DMS 273 treated with DMSO at 0.1 percent for 48 hours (cell line): ENCODE measurements around the gene EPN1.
"Not testable (repeated sequence)": the region's sequence is repeated elsewhere in the genome, so short reads cannot be mapped to it uniquely, and the experiment has no call there.

ENCODE experiments used
- DNase-seq: peaks from one replicate; lab custom pipeline; 2025; lab: John Stamatoyannopoulos, UW

EPN1 gene

DNA sequence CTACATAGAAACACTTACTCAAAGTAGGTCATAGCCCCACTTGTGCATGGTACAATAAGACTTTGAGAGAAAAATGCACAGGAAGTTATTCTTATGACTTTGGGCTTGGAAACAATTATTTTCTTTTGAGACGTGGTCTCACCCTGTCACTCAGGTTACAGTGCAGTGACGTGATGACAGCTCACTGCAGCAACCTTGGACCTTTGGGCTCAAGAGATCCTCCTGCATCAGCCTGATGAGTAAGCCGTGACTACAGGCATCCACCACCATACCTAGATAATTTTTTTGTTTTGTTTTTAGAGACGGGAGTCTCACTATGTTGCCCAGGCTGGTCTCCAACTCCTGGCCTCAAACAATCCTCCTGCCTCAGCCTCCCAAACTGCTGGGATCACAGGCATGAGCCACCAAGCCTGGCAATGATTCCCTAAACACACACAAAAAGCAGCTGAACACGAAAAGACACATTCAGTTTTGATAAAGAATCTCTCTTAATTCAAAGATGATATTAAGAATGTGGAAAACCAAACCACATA is 45.3 kb downstream of the EPN1 start:
- DNase-seq: no peak

DNA sequence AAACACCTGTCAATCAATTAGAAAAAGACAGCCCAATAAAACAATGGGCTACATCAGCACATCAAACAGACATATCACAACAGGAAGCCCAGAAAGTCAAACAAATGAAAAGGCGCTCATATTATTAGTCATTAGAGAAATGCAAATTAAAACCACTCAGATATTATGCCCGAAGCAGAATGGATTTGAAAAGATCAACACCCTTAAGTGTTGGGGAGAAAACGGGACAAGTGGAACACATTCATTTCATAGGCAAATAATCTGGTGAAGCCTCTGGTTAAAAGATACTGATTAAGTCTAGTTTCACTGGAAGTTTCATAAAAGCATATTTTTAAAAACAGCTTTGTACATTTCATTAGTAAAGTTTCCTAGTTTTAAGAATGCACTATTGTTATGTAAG is 45.8 kb downstream of the EPN1 start:
- no peak for DNase-seq

DNA sequence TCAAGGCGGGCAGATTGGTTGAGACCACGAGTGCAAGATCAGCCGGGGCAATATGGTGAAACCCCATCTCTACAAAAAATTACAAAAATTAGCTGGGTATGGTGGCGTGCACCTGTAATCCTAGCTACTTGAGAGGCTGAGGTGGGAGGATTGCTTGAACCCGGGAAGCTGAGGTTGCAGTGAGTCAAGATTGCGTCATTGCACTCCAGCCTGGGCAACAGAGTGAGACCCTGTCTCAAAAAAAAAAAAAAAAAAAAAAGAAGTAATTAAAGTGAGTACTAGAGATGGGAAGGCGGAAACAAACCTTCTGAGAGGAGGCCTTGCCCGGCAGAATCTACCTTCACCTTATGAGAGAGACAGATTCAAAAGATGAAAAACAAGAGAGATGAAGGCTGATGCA is 48.5 kb downstream of the EPN1 start:
- DNase-seq: no peak

DNA sequence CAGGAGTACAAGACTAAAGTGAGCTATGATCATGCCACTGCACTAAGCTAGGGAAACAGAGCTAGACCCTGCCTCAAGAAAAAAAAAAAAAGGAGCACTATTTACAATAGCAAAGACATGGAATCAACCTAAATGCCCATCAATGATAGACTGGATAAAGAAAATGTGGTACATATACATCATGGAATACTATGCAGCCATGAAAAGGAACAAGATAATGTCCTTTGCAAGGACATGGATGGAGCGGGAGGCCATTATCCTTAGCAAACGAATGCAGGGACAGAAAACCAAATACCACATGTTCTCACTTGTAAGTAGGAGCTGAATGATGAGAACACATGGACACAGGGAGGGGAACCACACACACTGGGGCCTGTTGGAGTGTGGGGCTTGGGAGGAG is 55.4 kb downstream of the EPN1 start:
- DNase-seq: not testable (repeated sequence)

DNA sequence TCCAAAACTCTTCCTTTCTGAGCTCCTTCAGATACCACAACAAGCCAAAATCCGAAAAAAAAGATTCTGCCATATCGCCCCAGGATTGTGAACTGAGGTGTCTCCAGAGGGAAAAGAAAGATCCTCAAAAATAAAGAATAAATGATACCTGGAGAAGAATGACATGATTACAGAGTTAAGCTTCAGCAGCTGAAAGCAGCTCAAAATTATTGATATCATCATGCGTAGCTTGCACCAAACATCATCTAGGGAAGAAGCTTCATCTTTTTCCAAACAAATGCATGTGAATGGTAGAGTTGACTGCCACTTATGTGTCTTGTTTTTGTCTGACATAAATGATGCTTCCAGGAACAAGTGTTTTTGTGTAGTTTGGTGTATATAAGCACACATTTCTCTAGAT is 63.3 kb downstream of the EPN1 start, which contains the start of gene NLRP9:
Gene NLRP9 (minus strand): TSS at position 101 of the 400 bp plus-strand sequence. CDS start 28 bp downstream, at position 73.
- DNase-seq: no peak

DNA sequence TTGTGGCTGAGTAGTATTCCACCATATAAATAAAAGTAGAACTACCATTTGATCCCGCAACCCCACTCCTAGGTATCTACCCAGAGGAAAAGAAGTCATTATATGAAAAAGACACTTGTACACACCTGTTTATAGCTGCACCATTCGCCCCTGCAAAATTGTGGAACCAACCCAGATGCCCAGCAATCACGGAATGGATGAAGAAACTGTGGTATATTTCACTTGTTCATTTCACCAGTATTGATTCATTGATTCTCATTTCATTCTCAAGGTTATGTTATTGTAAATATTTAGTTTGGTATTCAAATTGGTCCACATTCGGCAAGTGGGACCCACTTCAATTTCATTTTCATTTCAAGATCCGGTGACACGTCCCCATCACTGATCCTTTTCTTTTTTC is 75.7 kb downstream of the EPN1 start:
- no peak for DNase-seq

DNA sequence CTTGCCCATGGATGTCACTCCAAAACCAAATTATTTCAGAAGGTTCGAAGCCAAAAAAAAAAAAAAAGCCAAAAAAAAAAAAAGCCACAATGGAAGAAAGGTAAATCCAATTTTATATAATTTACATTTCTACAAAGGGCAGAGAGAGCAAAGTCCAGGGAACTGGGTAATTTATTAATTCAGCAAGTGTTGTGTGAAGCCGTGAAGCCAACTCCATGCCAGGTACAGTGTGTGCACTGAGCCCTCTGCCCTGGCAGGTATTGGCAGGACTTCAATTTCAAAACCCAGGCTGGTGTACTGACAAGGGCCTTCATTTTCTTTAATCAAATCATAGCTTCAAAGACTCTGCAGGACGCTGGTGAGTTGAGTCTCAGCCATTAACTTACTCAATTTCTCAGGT is 78.4 kb downstream of the EPN1 start:
- no peak for DNase-seq

DNA sequence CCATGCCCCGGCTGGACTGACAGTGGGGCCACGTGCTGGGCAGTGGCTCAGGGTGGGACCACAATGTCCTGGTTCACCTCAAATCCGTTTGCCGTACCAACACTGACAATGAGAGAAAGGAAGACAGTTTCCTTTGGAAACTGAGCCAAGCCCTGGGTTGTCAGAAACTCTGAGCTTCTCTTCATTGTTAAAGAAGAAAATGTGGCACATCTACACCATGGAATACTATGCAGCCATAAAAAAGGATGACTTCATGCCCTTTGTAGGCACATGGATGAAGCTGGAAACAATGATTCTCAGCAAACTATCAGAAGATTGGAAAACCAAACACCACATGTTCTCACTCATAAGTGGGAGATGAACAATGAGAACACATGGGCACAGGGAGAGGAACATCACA is 81.8 kb downstream of the EPN1 start:
- DNase-seq: not testable (repeated sequence)

DNA sequence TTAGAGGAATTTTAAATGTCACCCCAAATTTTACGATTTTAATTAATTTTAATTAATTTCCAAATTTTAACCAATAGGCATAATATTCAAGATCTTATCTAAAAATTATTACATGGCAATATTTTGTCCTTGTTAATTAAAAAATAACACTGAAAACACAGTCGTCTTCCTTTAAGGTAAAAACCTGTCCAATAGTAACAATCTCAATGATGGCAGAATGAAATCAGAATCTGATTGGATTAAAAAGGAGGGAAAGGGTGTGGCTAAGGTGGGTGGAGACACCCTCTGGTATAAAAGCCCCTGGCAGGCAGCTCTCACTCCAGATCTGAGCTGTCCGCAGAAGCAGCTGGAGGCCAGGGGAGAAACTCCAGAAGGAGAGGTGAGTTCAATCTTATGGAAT is 83.8 kb downstream of the EPN1 start, which contains the start of gene RFPL4A:
Gene RFPL4A (plus strand): TSS at position 301 of the 400 bp plus-strand sequence. CDS start 2,704 bp downstream, outside the sequence.
- DNase-seq: not testable (repeated sequence)
